GM19328 (cell line): ENCODE measurements around the gene KRTAP16-1.
"Not testable (repeated sequence)": the region's sequence is repeated elsewhere in the genome, so short reads cannot be mapped to it uniquely, and the experiment has no call there.

Experiments
- ATAC-seq: cut with Tn5 transposase; IDR thresholded peaks from one replicate; pipeline ENCODE4 v1.9.1; 2021; ENCODE audit warnings: mild to moderate bottlenecking, moderate library complexity; ENCODE audit not compliant: unreplicated experiment

Gene KRTAP16-1

GRCh38 chr17:41302981-41303380, 6.1 kb downstream of the KRTAP16-1 start:
- no peak for ATAC-seq

GRCh38 chr17:41301916-41302901, 6.9 kb downstream of the KRTAP16-1 start, which contains the start of gene KRTAP29-1:
TSS of gene KRTAP29-1 (minus strand) at chr17:41302851. CDS start at chr17:41302851, 0 bp downstream.
- no peak for ATAC-seq

- ATAC-seq: no peak
Measured at GRCh38 chr17:41301204-41301790, 7.8 kb downstream of the KRTAP16-1 start.

GRCh38 chr17:41298458-41299135, 10.5 kb downstream of the KRTAP16-1 start:
- no peak for ATAC-seq

GRCh38 chr17:41296846-41297245, 12.3 kb downstream of the KRTAP16-1 start:
- ATAC-seq: no peak

GRCh38 chr17:41294016-41294415, 15.1 kb downstream of the KRTAP16-1 start:
- ATAC-seq: no peak

GRCh38 chr17:41287050-41287449, 22.1 kb downstream of the KRTAP16-1 start:
- no peak for ATAC-seq

GRCh38 chr17:41284546-41284945, 24.6 kb downstream of the KRTAP16-1 start:
- ATAC-seq: no peak

- no peak for ATAC-seq
Measured at GRCh38 chr17:41284043-41284442, 25.1 kb downstream of the KRTAP16-1 start.

- ATAC-seq: no peak
Measured at GRCh38 chr17:41278176-41278955, 30.7 kb downstream of the KRTAP16-1 start.

GRCh38 chr17:41275648-41276190, 33.4 kb downstream of the KRTAP16-1 start, which contains the start of gene KRTAP9-7:
TSS of gene KRTAP9-7 (plus strand) at chr17:41275698. CDS start at chr17:41275698, 0 bp downstream.
- ATAC-seq: not testable (repeated sequence)

- ATAC-seq: no peak
Measured at GRCh38 chr17:41271858-41272257, 37.3 kb downstream of the KRTAP16-1 start.

- ATAC-seq: not testable (repeated sequence)
Measured at GRCh38 chr17:41271323-41271722, 37.8 kb downstream of the KRTAP16-1 start.

- no peak for ATAC-seq
Measured at GRCh38 chr17:41267711-41268110, 41.4 kb downstream of the KRTAP16-1 start.

GRCh38 chr17:41265078-41265477, 44.0 kb downstream of the KRTAP16-1 start, which contains the start of gene KRTAP9-6:
TSS of gene KRTAP9-6 (plus strand) at chr17:41265378. CDS start at chr17:41265378, 0 bp downstream.
- ATAC-seq: no peak

GRCh38 chr17:41264599-41264998, 44.5 kb downstream of the KRTAP16-1 start:
- no peak for ATAC-seq

- no peak for ATAC-seq
Measured at GRCh38 chr17:41263212-41263611, 45.9 kb downstream of the KRTAP16-1 start.

- ATAC-seq: no peak
Measured at GRCh38 chr17:41258406-41258805, 50.7 kb downstream of the KRTAP16-1 start.
